Neural progenitor cell (in vitro differentiated cells): ENCODE results near the gene C15orf40.

Source experiments
- EZH2 ChIP-seq: fragments of 200-600 bp; sonication (generic); IDR thresholded peaks from 2 replicates; pipeline ENCODE4 v1.6.1; 2017; ENCODE audit warnings: antibody characterized with exemption, mild to moderate bottlenecking, moderate library complexity
- EZH2phosphoT487 ChIP-seq: fragments of 200-600 bp; sonication (generic); IDR thresholded peaks from 2 replicates; pipeline ENCODE4 v1.6.1; 2017; ENCODE audit warnings: antibody characterized with exemption
- TF ChIP-seq, protein P1 (sequence below): fragments of 200-600 bp; sonication (generic); IDR thresholded peaks from 2 replicates; pipeline ENCODE4 v1.5.1; 2017; ENCODE audit warnings: antibody characterized with exemption, mild to moderate bottlenecking

DNA sequence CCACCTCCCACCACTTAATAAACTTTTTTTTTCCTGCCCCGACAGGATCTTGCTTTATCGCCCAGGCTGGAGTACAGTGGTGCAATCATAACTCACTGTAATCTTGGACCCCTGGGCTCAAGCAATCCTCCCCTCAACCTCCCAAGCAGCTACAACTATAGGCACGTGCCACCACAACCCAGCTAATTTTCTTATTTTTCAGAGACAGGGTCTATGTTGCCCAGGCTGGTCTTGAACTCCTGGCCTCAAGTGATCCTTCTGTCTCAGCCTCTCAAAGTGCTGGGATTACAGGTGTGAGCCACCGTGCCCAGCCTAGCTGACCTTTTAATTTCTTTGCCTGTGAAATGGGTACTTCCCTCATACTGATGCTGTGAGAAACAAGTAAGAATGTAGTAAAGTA, 3.9 kb upstream of the C15orf40 start:
- TF ChIP-seq EZH2 (no peak), EZH2phosphoT487 (no peak)
- TF ChIP-seq, protein P1, sequence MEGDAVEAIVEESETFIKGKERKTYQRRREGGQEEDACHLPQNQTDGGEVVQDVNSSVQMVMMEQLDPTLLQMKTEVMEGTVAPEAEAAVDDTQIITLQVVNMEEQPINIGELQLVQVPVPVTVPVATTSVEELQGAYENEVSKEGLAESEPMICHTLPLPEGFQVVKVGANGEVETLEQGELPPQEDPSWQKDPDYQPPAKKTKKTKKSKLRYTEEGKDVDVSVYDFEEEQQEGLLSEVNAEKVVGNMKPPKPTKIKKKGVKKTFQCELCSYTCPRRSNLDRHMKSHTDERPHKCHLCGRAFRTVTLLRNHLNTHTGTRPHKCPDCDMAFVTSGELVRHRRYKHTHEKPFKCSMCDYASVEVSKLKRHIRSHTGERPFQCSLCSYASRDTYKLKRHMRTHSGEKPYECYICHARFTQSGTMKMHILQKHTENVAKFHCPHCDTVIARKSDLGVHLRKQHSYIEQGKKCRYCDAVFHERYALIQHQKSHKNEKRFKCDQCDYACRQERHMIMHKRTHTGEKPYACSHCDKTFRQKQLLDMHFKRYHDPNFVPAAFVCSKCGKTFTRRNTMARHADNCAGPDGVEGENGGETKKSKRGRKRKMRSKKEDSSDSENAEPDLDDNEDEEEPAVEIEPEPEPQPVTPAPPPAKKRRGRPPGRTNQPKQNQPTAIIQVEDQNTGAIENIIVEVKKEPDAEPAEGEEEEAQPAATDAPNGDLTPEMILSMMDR: no peak
